ENCODE results near the gene CPM.

CPM gene

GRCh38 chr12:68903511-68903910, 29.5 kb downstream of the CPM start:
- no peak for DNase-seq

DNA sequence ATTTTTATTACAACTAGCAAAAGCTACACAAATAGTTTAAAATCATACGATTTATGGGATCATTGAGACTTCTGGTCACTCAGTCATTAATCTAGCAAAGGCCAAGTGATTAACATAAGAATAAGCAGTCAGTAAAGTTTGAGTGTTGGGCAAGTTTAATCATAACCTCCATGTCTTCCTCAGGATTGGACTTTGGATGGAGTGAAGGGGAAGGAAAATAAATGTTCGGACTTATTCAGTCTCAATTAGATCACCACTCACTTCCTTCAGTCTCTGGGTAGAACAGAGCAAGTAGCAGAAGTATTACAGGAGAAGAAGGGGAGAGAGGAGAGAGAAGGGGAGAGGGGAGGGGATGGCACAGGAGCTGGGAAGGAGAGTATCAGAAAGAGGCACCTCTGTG, 31.4 kb downstream of the CPM start:
- DNase-seq, result no peak

DNA sequence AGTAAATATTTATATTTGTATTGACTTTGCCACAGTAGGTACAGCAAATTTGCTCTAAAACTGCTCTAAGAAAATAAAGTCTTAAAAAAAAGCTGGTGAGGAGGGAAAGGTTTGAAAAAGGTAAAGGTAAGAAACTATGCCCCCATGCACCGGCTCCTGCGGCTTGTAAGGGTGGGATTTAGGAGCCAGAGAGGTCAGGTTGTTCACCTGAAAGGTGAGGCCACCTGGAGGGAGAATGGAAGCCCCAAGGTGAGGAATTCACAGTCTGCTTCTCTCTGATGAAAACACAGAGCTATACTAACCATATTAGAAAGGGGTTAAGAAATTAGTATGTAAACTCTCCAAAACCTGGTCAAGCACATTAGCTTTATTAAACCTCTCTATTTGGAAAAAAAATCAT, 31.8 kb downstream of the CPM start:
- DNase-seq, result no peak

DNA sequence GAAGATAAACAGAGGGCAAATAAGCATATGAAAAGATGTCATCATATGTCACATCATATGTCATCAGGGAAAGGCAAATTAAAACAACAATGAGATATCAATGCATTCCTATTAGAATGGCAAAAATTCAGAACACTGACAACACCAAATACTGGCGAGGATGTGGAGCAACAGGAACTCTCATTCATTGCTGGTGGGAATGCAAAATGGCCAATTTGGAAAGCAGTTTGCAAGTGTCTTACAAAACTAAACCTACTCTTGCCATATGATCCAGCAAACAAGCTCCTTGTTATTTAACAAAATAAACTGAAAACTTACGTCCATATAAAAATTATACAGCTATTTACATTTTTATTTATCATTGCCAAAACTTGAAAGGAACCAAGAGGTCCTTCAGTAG, 32.7 kb downstream of the CPM start:
- no peak for DNase-seq

- DNase-seq, result no peak
Measured at GRCh38 chr12:68899251-68899771, 33.7 kb downstream of the CPM start.

DNA sequence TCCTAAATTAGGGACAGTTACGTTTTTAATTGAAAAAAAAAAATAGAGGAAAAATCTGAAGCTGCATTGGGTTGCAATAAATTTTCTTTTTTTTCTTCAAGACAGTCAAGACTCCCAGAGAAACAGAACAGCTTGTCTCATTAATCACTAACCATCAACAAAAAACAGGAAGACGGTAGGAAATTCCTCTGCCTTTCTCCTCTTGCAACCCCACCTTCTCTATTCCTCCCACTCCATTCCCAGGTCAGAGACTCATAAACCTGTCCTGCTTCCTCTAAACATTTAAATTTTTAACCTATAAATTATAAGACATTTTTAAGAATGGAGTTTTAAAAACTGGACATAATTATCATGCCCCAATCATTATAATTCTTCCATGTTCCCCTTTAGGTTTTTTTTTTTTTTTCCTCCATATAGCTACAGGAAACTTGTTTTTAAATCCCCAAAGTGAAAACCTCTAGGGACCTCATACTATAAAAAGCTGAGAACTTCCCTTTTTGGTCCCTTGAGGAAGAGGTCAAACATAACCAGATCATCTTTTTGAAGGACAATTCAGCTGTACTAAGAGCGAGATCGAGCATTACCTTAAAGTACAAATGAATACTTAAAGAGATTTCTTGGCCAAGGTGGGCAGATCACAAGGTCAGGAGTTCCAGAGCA, 36.0 kb downstream of the CPM start:
- DNase-seq, result no peak

- no peak for DNase-seq
Measured at GRCh38 chr12:68894276-68894855, 38.6 kb downstream of the CPM start.

GRCh38 chr12:68893741-68894140, 39.2 kb downstream of the CPM start:
- no peak for DNase-seq

- DNase-seq, result no peak
Measured at GRCh38 chr12:68893201-68893600, 39.8 kb downstream of the CPM start.

- DNase-seq, result no peak
Measured at GRCh38 chr12:68891141-68891540, 41.8 kb downstream of the CPM start.

DNA sequence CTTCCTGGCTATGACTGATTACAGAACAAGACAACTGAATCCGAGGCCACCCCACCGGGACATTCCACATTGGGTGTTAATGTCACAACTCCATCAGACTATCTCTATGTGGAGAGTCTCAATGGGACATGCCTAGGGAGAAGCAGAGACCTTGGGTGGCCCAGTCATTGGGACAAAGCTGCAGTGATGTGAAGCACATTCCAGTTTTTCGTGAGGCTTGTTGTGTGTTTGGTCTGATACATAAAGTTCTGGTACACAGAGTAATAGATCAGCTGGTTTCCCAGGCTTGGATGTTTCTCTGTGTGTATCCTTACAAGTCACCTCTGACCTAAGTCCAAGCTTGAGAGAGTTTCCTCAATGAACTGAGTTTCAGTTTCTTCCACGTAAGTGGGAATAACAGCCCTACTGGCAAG, 42.3 kb downstream of the CPM start:
- DNase-seq, result no peak

DNA sequence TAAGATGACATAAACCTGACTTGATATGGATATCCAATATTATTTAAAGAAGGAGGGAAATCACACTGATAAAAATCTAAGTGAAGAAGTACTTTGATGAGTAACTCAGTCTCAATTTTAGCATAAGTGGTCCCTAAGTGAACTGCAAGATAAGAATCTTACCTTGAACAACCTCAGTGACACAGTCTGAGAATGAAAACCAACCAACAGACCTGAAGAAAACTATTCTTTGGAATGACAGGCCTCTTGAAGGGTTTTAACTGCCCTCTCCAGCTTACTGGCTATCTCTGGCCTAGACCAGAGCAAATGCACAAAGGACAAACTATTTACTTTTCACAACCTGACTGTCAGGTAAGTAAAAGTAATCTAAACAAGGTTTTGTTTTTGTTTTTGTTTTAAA, 44.7 kb downstream of the CPM start:
- no peak for DNase-seq

- no peak for DNase-seq
Measured at GRCh38 chr12:68887641-68888040, 45.3 kb downstream of the CPM start.

GRCh38 chr12:68886636-68887572, 46.1 kb downstream of the CPM start:
- no peak for DNase-seq

- no peak for DNase-seq
Measured at GRCh38 chr12:68885381-68885780, 47.6 kb downstream of the CPM start.

- DNase-seq, result no peak
Measured at GRCh38 chr12:68884251-68884650, 48.7 kb downstream of the CPM start.

DNA sequence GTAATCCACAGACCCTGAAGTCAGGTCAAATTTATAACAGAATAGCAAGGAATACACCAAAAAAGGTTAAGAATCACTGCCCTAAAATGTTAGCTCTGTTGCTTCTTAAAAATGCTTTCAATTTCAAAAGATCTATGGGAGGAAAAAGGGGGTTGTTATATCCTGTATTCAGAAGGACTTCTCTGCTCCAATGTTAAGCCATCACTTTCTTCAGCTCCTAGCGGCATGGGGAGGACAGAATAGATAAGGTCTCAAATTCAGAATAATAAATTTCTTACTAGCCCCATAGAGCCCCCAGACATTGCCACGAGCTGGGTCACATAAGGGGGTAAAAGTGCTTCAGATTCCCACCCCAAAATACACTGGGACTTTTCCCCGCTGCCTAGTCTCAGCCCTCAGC, 49.8 kb downstream of the CPM start:
- no peak for DNase-seq

GRCh38 chr12:68882251-68882964, 50.6 kb downstream of the CPM start:
- no peak for DNase-seq

DNA sequence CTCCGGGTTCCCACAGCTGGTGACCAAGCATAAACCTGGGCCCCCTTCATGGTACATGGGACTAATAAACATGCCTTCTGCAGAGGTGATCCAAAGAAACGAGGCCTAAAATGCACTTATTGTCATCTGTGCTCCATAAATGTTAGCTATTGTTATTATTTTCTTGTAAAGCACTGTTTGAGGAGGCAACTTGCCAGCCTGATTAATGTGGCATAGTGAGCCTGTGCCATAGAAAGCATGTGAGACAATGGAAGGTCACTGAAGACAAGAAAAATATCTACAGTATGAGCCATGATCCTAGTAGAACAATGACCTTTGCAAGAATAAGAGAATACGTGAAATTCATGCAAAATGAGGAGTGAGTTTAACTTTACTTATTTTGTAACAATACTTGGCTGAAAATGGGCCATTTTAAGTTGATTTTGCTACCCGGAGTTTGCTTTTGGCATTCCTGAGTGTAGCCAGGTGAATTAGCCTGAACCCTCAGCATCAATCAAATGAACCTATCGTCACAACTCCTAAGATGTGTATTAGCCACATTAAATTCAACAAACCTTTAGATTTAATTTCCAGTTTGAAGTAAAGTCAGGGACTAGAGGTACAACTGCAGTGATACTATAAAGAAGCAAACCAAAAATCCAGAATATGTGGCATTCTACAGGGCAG, 52.2 kb downstream of the CPM start:
- no peak for DNase-seq

- DNase-seq, result no peak
Measured at GRCh38 chr12:68878846-68879245, 54.1 kb downstream of the CPM start.

GRCh38 chr12:68878283-68878682, 54.7 kb downstream of the CPM start:
- no peak for DNase-seq

DNA sequence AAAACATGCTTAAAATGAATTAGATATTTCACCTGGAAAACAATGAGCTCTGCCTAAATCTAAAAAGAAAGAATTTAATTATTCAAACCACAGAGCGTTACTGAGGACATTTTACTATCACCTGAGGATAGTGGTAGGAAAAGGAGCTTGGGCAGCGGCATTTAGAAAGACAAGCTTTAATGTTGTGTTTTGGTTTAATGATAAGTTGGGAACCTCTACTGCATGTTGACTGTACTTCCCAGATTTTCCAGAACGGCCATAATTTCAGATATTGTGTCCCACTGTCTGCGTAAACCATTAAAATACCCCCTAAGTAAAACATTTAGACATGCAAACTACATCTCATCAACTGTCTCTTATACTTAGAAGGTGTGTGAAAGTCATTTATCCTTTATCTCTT, 55.4 kb downstream of the CPM start:
- no peak for DNase-seq

DNA sequence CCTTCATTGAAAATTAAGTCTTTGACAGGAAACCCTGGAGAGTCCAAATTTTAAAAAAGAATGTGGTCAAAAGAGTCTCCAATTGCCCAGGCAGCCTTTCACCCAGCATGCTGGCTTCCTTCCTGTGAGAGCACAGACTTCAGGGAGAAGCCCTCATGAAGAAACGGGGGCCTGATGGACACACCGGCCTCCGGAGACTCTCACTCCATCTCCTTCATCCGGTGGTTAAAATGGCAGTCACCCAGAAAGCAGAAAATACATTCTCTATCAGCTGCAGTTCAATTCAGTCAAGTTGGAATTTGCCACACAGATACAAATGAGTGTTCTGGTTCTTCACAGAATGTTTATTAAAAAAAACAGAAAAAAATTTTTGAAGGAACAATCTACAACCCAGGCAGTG, 56.5 kb downstream of the CPM start:
- DNase-seq, result no peak

Measured in activated CD8-positive, alpha-beta memory T cell treated with anti-CD3 and anti-CD28 coated beads for 24 hours (primary cell).